ENCODE measurements around the gene AKAP1.

AKAP1 gene

GRCh38 chr17:57088298-57088697, 3.3 kb downstream of the AKAP1 start:
- peak overlapping the region; percentile 84 for H3K4me3 Mint-ChIP-seq

GRCh38 chr17:57089391-57089790, 4.3 kb downstream of the AKAP1 start:
- H3K9me3 Mint-ChIP-seq: no peaks in the 10 kb centered on the region
- H3K4me3 Mint-ChIP-seq: no peak overlapping the region
- peaks cover 61% of the 10 kb centered on the region for H3K4me1 Mint-ChIP-seq
- H3K36me3 Mint-ChIP-seq (ENCODE audit: low read depth): no peaks in the 10 kb centered on the region
- H3K27ac Mint-ChIP-seq: no peak overlapping the region
- DNase-seq: no peak
- no peak for TF ChIP-seq CTCF (IDR thresholded peaks at IDR 0.05)
- peaks cover 23% of the 10 kb centered on the region for H3K27me3 Mint-ChIP-seq (ENCODE audit: low read depth, poor library complexity)

More at GRCh38 chr17:57088298-57088697, 3.3 kb downstream of the AKAP1 start:
- H3K27me3 Mint-ChIP-seq (ENCODE audit: low read depth, poor library complexity): peaks cover 19% of the 10 kb centered on the region
- no peaks in the 10 kb centered on the region for H3K9me3 Mint-ChIP-seq
- peaks cover 68% of the 10 kb centered on the region for H3K4me1 Mint-ChIP-seq
- DNase-seq: no peak
- TF ChIP-seq CTCF (IDR thresholded peaks at IDR 0.05): no peak
- H3K36me3 Mint-ChIP-seq (ENCODE audit: low read depth): no peaks in the 10 kb centered on the region
- H3K27ac Mint-ChIP-seq: no peak overlapping the region

- H3K27me3 Mint-ChIP-seq (ENCODE audit: low read depth, poor library complexity): peaks cover 23% of the 10 kb centered on the region
Measured at GRCh38 chr17:57090560-57091185, 5.6 kb downstream of the AKAP1 start.

GRCh38 chr17:57091186-57091618, 6.2 kb downstream of the AKAP1 start:
- peaks cover 58% of the 10 kb centered on the region for H3K4me1 Mint-ChIP-seq
- no peak for TF ChIP-seq CTCF (IDR thresholded peaks at IDR 0.05)
- DNase-seq: no peak
- H3K4me3 Mint-ChIP-seq: no peak overlapping the region
- no peaks in the 10 kb centered on the region for H3K9me3 Mint-ChIP-seq
- peaks cover 4% of the 10 kb centered on the region for H3K36me3 Mint-ChIP-seq (ENCODE audit: low read depth)
- H3K27me3 Mint-ChIP-seq (ENCODE audit: low read depth, poor library complexity): peaks cover 23% of the 10 kb centered on the region
- H3K27ac Mint-ChIP-seq: no peak overlapping the region

More at GRCh38 chr17:57090560-57091185, 5.6 kb downstream of the AKAP1 start:
- Mint-ChIP-seq H3K9me3 (no peaks in the 10 kb centered on the region), H3K36me3 (ENCODE audit: low read depth) (peaks cover 4% of the 10 kb centered on the region), H3K4me3 (no peak overlapping the region), H3K4me1 (peaks cover 59% of the 10 kb centered on the region), H3K27ac (no peak overlapping the region)
- DNase-seq: no peak
- no peak for TF ChIP-seq CTCF (IDR thresholded peaks at IDR 0.05)

- Mint-ChIP-seq H3K4me1 (peaks cover 58% of the 10 kb centered on the region), H3K27me3 (ENCODE audit: low read depth, poor library complexity) (peaks cover 20% of the 10 kb centered on the region), H3K36me3 (ENCODE audit: low read depth) (peaks cover 4% of the 10 kb centered on the region), H3K4me3 (no peak overlapping the region), H3K27ac (no peak overlapping the region), H3K9me3 (no peaks in the 10 kb centered on the region)
- no peak for DNase-seq
- TF ChIP-seq CTCF (IDR thresholded peaks at IDR 0.05): no peak
Measured at GRCh38 chr17:57092171-57092570, 7.1 kb downstream of the AKAP1 start.

GRCh38 chr17:57092779-57093178, 7.7 kb downstream of the AKAP1 start:
- no peaks in the 10 kb centered on the region for H3K9me3 Mint-ChIP-seq
- no peak overlapping the region for H3K27ac Mint-ChIP-seq
- H3K36me3 Mint-ChIP-seq (ENCODE audit: low read depth): peaks cover 4% of the 10 kb centered on the region
- DNase-seq: no peak
- no peak for TF ChIP-seq CTCF (IDR thresholded peaks at IDR 0.05)
- peaks cover 14% of the 10 kb centered on the region for H3K27me3 Mint-ChIP-seq (ENCODE audit: low read depth, poor library complexity)
- H3K4me1 Mint-ChIP-seq: peaks cover 56% of the 10 kb centered on the region
- H3K4me3 Mint-ChIP-seq: no peak overlapping the region

All from nephron progenitor cell (in vitro differentiated cells).